GM20431 (cell line): ENCODE results near the gene IGF2BP3.
"Not testable (repeated sequence)": the region's sequence is repeated elsewhere in the genome, so short reads cannot be mapped to it uniquely, and the experiment has no call there.

Experiments used
- in situ Hi-C: fragments of 300-500 bp; cut with MseI, MboI; formaldehyde crosslinking; loops from one replicate; pipeline ENCODE4 v1.15.0; 2020; ENCODE audit warnings: low sequenced_read_pairs; ENCODE audit not compliant: unreplicated experiment

Gene IGF2BP3

GRCh38 chr7:23434147-23434917 is 36.0 kb downstream of the IGF2BP3 start:
- in situ Hi-C loops: no loop called here

- in situ Hi-C loops: no loop called here
Measured at GRCh38 chr7:23431702-23432199, 38.5 kb downstream of the IGF2BP3 start.

DNA sequence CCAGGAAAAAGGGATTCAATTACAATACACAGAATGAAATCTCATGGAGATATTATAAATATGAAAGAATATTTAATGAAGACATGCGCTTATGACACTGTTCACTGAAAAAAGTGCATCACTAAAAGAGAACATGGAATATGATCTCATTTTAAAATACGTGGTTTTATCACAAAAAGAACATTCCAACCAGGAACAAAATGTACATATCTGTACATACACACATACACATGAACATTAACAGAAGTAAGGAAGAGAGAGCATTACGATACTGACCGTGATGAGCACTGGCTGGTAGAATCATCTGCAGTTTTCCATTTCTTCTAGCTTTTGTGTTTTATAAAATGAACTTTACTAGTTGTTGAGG is 39.4 kb downstream of the IGF2BP3 start:
- in situ Hi-C loops: no loop called here

- in situ Hi-C loops: no loop called here
Measured at GRCh38 chr7:23426876-23427275, 43.4 kb downstream of the IGF2BP3 start.

- in situ Hi-C loops: no loop called here
Measured at GRCh38 chr7:23422909-23423308, 47.4 kb downstream of the IGF2BP3 start.

GRCh38 chr7:23422384-23422783 is 47.9 kb downstream of the IGF2BP3 start:
- in situ Hi-C loops: no loop called here

DNA sequence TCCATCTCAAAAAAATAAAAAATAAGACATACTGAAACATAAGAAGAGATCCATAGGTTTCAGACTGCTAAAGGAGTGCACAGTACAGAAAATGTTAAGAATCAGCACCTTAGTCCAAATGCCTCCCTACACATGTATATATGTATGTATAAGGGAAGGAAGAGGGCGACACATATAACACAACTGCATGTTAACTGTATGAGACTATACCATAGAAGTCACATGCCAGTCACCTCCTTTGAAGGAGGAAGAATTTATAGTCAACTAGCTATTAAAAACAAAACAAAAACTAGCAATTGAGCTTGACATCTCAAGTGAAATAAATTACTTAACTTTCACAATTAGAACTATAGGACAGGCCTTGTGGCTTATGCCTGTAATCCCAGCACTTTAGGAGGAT is 50.4 kb downstream of the IGF2BP3 start:
- in situ Hi-C loops: no loop called here

GRCh38 chr7:23419160-23419559 is 51.1 kb downstream of the IGF2BP3 start:
- in situ Hi-C loops: no loop called here

GRCh38 chr7:23418046-23418445 is 52.2 kb downstream of the IGF2BP3 start:
- in situ Hi-C loops: no loop called here

GRCh38 chr7:23415198-23415597 is 55.1 kb downstream of the IGF2BP3 start:
- in situ Hi-C loops: no loop called here

GRCh38 chr7:23410446-23411183 is 59.7 kb downstream of the IGF2BP3 start:
- in situ Hi-C loops: no loop called here

DNA sequence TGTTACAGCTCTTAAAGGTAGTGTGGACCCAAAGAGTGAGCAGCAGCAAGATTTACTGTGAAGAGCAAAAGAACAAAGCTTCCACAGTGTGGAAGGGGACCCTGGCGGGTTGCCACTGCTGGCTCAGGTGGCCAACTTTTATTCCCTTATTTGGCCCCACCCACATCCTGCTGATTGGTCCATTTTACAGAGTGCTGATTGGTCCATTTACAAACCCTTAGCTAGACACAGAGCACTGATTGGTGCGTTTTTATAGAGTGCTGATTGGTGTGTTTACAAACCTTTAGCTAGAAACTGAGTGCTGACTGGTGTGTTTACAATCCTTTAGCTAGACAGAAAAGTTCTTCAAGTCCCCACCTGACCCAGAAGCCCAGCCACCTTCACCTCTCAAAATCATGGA is 63.7 kb downstream of the IGF2BP3 start:
- in situ Hi-C loops: not testable (repeated sequence)

- in situ Hi-C loops: no loop called here
Measured at GRCh38 chr7:23405240-23405618, 65.1 kb downstream of the IGF2BP3 start.

- in situ Hi-C loops: no loop called here
Measured at GRCh38 chr7:23404546-23405239, 65.6 kb downstream of the IGF2BP3 start.

DNA sequence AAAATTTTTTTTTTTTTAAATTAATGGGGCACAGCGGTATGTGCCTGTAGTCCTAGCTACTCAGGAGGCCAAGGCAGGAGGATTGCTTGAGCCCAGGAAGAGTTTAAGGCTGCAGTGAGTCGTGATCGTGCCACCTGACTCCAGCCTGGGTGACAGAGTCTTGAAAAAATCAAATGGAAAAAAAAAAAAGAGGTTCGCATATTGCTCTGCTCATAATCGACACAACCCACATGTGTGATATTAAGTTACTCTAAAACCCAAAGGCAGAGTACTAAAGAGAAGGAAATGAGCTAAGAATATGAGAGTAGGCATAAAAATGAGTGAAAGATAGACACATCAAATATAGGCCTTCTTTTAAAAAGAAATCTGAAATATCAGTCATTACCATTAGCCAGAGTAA is 66.3 kb downstream of the IGF2BP3 start:
- in situ Hi-C loops: no loop called here

- in situ Hi-C loops: not testable (repeated sequence)
Measured at GRCh38 chr7:23398090-23398489, 72.2 kb downstream of the IGF2BP3 start.

DNA sequence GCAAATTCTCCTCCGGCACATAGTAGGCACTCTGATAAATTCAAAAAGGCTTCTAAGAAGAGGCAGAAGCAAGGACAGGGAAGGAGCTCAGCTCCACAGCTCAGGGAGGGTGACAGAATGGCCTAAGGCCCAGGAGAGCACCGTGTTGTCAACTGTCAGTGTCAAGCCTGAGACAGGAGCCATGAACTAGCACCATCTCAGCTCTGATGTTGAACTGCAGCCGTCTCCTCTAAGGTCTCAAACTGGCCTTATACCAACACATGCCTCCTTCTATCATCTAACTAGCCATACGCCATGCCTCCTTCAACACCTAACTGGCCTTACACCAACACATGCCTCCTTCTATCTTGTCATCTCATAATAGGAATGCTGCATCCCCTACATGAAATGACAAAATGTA is 73.0 kb downstream of the IGF2BP3 start:
- in situ Hi-C loops: no loop called here

GRCh38 chr7:23396222-23397015 is 73.9 kb downstream of the IGF2BP3 start:
- in situ Hi-C loops: no loop called here

DNA sequence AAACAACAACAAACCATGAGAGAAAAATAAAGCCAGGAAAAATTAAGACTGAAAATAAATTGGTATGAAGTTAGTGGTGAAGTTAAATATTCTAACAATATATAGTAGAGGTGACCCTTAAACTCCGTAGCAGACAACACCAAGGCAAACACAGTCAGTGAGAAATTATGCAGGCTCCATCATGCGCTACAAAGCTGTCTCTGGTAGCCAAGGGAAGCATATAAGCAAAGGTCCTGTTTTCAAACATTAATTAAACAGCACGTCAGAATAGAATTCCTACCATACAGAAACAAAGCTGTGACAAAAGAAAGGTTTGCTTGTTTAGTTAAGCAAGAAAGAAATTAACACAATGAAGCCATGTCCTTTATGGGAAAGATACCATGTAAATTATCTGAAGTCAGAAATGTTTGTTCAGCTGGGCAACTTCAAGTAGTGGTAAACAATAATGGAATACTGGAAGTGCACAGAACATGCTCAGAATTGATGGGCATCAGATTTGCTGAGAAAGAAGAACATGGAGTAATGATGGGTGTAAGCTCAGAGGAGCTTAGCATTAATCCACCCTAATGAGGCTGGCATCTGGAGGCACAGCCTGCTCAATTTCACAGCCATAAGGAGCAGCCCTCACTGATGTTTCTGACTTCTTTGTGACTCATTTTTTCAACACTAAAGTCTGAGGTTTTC is 75.7 kb downstream of the IGF2BP3 start:
- in situ Hi-C loops: no loop called here

- in situ Hi-C loops: no loop called here
Measured at GRCh38 chr7:23393636-23394035, 76.7 kb downstream of the IGF2BP3 start.
